HG03280 (cell line): ENCODE data around the gene ANTKMT.

Experiments
- ATAC-seq: cut with Tn5 transposase; IDR thresholded peaks from one replicate; pipeline ENCODE4 v1.9.1; 2021; ENCODE audit warnings: mild to moderate bottlenecking, moderate library complexity; ENCODE audit not compliant: unreplicated experiment

ANTKMT gene

GRCh38 chr16:720990-721764 is at the start of gene ANTKMT:
Gene ANTKMT (plus strand): TSS chr16:721146. CDS start chr16:721275, 129 bp downstream.
- ATAC-seq = peak; percentile 71

GRCh38 chr16:671353-672131 is 49.4 kb upstream of the ANTKMT start:
- no peak for ATAC-seq

- ATAC-seq = no peak
Measured at GRCh38 chr16:672371-672770, 48.6 kb upstream of the ANTKMT start.

- ATAC-seq = no peak
Measured at GRCh38 chr16:672851-673250, 48.1 kb upstream of the ANTKMT start.

- ATAC-seq = no peak
Measured at GRCh38 chr16:673399-673991, 47.5 kb upstream of the ANTKMT start.

- no peak for ATAC-seq
Measured at GRCh38 chr16:674214-674881, 46.6 kb upstream of the ANTKMT start.

- ATAC-seq = no peak
Measured at GRCh38 chr16:674968-675883, 45.7 kb upstream of the ANTKMT start, which contains the start of gene RHBDL1. Gene RHBDL1 (plus strand): TSS chr16:675671. CDS start chr16:675791, 120 bp downstream.

GRCh38 chr16:675884-676564 is 44.9 kb upstream of the ANTKMT start:
- no peak for ATAC-seq

- no peak for ATAC-seq
Measured at GRCh38 chr16:676565-676902, 44.4 kb upstream of the ANTKMT start.

GRCh38 chr16:676913-677312 is 44.0 kb upstream of the ANTKMT start:
- ATAC-seq = no peak

GRCh38 chr16:677316-678190 is 43.4 kb upstream of the ANTKMT start:
- no peak for ATAC-seq

GRCh38 chr16:678209-678857 is 42.6 kb upstream of the ANTKMT start:
- no peak for ATAC-seq

- peak; percentile 1 for ATAC-seq
Measured at GRCh38 chr16:678858-679813, 41.8 kb upstream of the ANTKMT start.

GRCh38 chr16:679814-680624 is 40.9 kb upstream of the ANTKMT start, which contains the start of gene STUB1:
Gene STUB1 (plus strand): TSS chr16:680410. CDS start chr16:680526, 116 bp downstream.
- peak; percentile 35 for ATAC-seq

- ATAC-seq = no peak
Measured at GRCh38 chr16:680625-680945, 40.4 kb upstream of the ANTKMT start.
